HL-60 (cell line): ENCODE results near the gene CHST13.

ENCODE experiments used
- DNase-seq, 2 experiments: peaks; one replicate each; pipeline ENCODE4 v3.0.0-alpha.2; 2010 to 2020; ENCODE audit warnings: low read depth in 1 of 2, low spot score in 1 of 2
- H3K27ac ChIP-seq: fragments of 250-450 bp; sonication (Bioruptor Pico); replicated peaks from 2 replicates; pipeline ENCODE4 v1.5.1; 2020; ENCODE audit warnings: mild to moderate bottlenecking, moderate library complexity
- H3K27me3 ChIP-seq: fragments of 250-450 bp; sonication (Bioruptor Pico); 2 replicates; pipeline ENCODE4 v1.5.1; 2021; ENCODE audit warnings: mild to moderate bottlenecking, moderate library complexity; ENCODE audit not compliant: insufficient read depth, poor library complexity, severe bottlenecking
- H3K4me3 ChIP-seq: replicated peaks from 2 replicates; pipeline ENCODE4 v1.5.1; 2011; ENCODE audit warnings: mild to moderate bottlenecking, control low read depth, low read length; ENCODE audit not compliant: insufficient read depth
- CTCF ChIP-seq: IDR thresholded peaks from one replicate; pipeline ENCODE4 v1.5.1; 2011; ENCODE audit warnings: low read length, control low read depth, inconsistent platforms; ENCODE audit not compliant: insufficient read depth
- GABPA ChIP-seq: IDR thresholded peaks from 2 replicates; pipeline ENCODE4 v1.6.1; 2012; ENCODE audit warnings: low read depth
- POLR2AphosphoS5 ChIP-seq: IDR thresholded peaks from 2 replicates; pipeline ENCODE4 v1.6.1; 2012; ENCODE audit warnings: low read depth
- REST ChIP-seq: IDR thresholded peaks from 2 replicates; pipeline ENCODE4 v1.6.1; 2012; ENCODE audit warnings: low read depth; ENCODE audit not compliant: insufficient replicate concordance
- SPI1 ChIP-seq: IDR thresholded peaks from 2 replicates; pipeline ENCODE4 v1.6.1; 2012; ENCODE audit warnings: low read depth, mild to moderate bottlenecking, borderline replicate concordance

The CHST13 gene

GRCh38 chr3:126543457-126544061 lies 19.6 kb downstream of the CHST13 start:
- H3K4me3 ChIP-seq, result no peak overlapping the region
- no peak for DNase-seq
- no peaks in the 10 kb centered on the region for H3K27me3 ChIP-seq
- H3K27ac ChIP-seq, result no peak overlapping the region
- no peak for TF ChIP-seq CTCF
- no peak for TF ChIP-seq REST
- TF ChIP-seq SPI1, result no peak
- TF ChIP-seq GABPA, result no peak
- no peak for TF ChIP-seq POLR2AphosphoS5

GRCh38 chr3:126544596-126545281 lies 20.8 kb downstream of the CHST13 start:
- no peak for DNase-seq
- Histone ChIP-seq H3K27ac (no peak overlapping the region), H3K4me3 (no peak overlapping the region), H3K27me3 (no peaks in the 10 kb centered on the region)
- TF ChIP-seq CTCF, result no peak
- TF ChIP-seq GABPA, result no peak
- no peak for TF ChIP-seq POLR2AphosphoS5
- no peak for TF ChIP-seq SPI1
- no peak for TF ChIP-seq REST

- DNase-seq, result no peak
- H3K27ac ChIP-seq, result no peak overlapping the region
- H3K27me3 ChIP-seq, result no peaks in the 10 kb centered on the region
- no peak overlapping the region for H3K4me3 ChIP-seq
- TF ChIP-seq REST, result no peak
- no peak for TF ChIP-seq CTCF
- TF ChIP-seq SPI1, result no peak
- TF ChIP-seq POLR2AphosphoS5, result no peak
- no peak for TF ChIP-seq GABPA
Measured at GRCh38 chr3:126545544-126545943, 21.6 kb downstream of the CHST13 start.
